SK-N-SH treated with all-trans-retinoic acid at 6 μM for 48 hours (cell line): ENCODE data around the gene SLC40A1.

Source experiments
- ISL1 ChIP-seq: fragments of 250-450 bp; sonication (Bioruptor Pico); IDR thresholded peaks from 2 replicates; pipeline ENCODE4 v2.1.2; 2022; ENCODE audit warnings: mild to moderate bottlenecking, moderate library complexity
- PATZ1 ChIP-seq: fragments of 250-450 bp; sonication (Bioruptor Pico); IDR thresholded peaks from 2 replicates; pipeline ENCODE4 v1.8.0; 2020; ENCODE audit warnings: mild to moderate bottlenecking, moderate library complexity, borderline replicate concordance
- PPARA ChIP-seq: fragments of 250-450 bp; sonication (Bioruptor Pico); IDR thresholded peaks from 2 replicates; pipeline ENCODE4 v1.5.0; 2020; ENCODE audit warnings: mild to moderate bottlenecking, borderline replicate concordance
- RARB ChIP-seq: fragments of 250-450 bp; sonication (Bioruptor Pico); IDR thresholded peaks from 2 replicates; pipeline ENCODE4 v1.8.0; 2021; ENCODE audit warnings: mild to moderate bottlenecking, moderate library complexity
- TSHZ2 ChIP-seq: fragments of 250-450 bp; sonication (Bioruptor Pico); IDR thresholded peaks from 2 replicates; pipeline ENCODE4 v1.5.0; 2020; ENCODE audit warnings: mild to moderate bottlenecking, moderate library complexity
- ZFP30 ChIP-seq: fragments of 450-650 bp; formaldehyde crosslinking; IDR thresholded peaks from 2 replicates; pipeline ENCODE4 v1.5.0; 2022; ENCODE audit warnings: mild to moderate bottlenecking, moderate library complexity
- ZNF565 ChIP-seq: fragments of 450-650 bp; formaldehyde crosslinking; conservative IDR thresholded peaks from 2 replicates; pipeline ENCODE4 v1.5.0; 2020; ENCODE audit warnings: low read depth, mild to moderate bottlenecking, moderate library complexity

- TF ChIP-seq ZNF565 (CRISPR knock-in tag) = no peak
- TF ChIP-seq TSHZ2 (CRISPR knock-in tag) = no peak
- TF ChIP-seq RARB (CRISPR knock-in tag) = no peak
- no peak for TF ChIP-seq PPARA (CRISPR knock-in tag)
- no peak for TF ChIP-seq PATZ1 (CRISPR knock-in tag)
- no peak for TF ChIP-seq ZFP30 (CRISPR knock-in tag)
- TF ChIP-seq ISL1 (CRISPR knock-in tag) = no peak
These were observed 62.6 kb downstream of the SLC40A1 start for GRCh38 chr2:189517847-189518535.
